Hematopoietic multipotent progenitor cell (in vitro differentiated cells): Measurements from ENCODE around the gene DAGLB. TPM values are rescaled to one million over a fixed set of nuclear protein-coding genes. Genes with fewer than 3 reads are reported as not detected.
A peak's percentile ranks its signal among the peaks of the same experiment; 100 is the strongest.

Experiments used
- DNase-seq, 3 donors: peaks; one replicate each; pipeline ENCODE4 v3.0.0-alpha.2; 2011 to 2015; ENCODE audit warnings: low read depth in 2 of 3, low spot score in 2 of 3
- total RNA-seq: library from RNA; depleted of rRNA; stranded (reverse); fragments of >200 nt; gene quantifications from one replicate; pipeline ENCODE4 v1.2.3, GENCODE V29; 2012

Gene DAGLB
- total RNA-seq, 1 donor, result 55.2 TPM

DNA sequence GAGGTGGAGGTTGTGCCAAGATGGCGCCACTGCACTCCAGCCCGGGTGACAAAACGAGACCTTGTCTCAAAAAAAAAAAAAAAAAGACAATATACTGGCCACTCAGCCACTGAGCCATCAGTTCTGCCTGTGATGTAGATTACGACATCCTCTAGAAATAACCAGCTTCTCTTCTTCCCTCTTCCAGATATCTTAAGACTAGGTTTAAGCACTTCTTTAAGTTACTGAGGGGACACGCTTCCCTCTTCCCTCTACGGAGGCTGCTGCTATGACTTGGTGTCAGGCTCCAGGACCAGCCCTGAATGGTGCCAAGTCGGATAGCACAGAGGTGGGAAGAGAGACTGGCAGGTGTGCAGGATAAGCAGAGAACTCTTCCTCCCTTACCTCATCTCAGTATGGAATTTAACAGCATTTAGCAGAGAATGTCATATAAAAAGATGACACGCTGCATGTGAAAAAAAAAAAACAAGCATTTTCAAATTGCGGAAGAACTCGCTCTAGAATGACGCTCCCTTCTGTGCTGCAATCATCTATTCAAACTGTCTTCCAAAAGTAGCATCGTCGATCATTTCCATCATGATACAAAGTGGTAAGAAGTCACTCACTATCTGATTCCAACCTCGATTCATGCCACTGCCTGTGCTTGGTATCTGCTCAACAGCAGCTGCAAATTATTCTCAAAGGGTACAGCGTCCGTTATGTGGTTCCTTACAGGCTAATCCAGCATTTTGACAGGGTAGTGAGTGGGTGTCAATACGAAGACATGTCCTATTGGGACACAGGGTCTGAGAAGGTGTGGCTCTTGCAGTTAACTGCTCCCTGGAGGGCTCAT is 13.8 kb downstream of the DAGLB start:
- DNase-seq, result no peak

DNA sequence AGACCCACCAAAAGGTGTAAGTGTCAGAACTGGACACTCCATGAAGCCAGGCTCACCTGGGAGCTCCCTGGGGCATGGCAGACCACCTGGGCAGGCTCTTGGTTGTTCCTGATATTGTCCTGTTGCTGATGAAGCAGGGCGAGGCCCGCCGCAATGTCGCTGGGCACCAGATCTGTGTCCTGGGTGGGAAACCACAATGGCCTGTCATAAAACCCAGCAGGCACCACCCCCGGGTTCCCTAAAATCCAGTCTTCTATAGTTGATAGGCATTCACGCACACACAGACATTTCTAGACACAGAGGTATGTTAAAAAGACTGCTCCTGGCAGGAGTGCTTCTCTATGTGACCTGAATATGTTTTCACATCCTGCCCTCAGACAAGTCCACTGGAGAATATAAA is 15.0 kb downstream of the DAGLB start:
- DNase-seq, result no peak

DNA sequence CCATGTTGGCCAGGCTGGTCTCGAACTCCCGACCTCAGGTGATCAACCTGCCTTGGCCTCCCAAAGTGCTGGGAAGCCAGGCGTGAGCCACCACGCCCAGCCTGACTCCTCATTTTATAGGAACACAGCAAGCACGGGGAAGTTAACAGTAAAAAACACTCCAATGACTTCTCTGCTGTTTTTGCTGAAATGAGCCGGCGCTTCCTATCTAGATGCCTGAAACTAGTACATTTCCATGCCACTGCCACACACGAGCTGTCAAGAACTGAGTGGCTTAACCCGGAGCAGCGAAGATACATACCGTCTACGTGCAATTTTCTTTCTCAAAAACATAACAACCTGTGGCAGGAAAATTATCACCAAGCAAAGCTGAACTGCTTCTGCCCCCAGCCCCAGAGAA is 16.8 kb downstream of the DAGLB start:
- DNase-seq, result no peak

DNA sequence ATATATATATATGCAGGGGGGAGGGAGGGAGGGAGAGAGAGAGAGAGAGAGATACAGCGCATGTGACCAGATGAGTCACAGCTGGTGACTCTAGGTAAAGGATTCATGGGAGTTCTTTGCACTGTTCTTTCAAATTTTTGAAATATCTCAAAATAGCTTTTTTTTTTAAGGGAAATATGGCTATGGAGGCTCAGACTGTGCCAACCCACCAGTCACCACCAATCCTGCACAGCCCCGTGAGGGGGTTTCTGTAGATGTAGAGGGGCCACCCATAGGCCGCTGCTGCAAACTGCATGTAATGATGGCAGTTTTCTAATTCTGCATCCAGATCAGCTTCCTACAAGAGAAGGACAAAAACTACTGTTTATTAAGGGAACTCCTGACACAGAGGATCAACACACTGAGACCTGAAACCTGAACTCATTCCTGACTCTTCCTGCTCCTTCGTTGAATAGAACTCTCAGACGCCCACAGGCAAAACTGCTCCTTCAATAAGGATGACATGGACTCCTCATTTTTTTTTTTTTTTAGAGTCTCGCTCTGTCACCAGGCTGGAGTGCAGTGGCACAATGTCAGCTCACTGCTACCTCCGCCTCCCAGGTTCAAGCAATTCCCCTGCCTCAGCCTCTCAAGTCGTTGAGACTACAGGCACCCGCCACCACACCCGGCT is 17.3 kb downstream of the DAGLB start:
- DNase-seq, result peak in 2 of 3 donors; percentile 42 to 55

DNA sequence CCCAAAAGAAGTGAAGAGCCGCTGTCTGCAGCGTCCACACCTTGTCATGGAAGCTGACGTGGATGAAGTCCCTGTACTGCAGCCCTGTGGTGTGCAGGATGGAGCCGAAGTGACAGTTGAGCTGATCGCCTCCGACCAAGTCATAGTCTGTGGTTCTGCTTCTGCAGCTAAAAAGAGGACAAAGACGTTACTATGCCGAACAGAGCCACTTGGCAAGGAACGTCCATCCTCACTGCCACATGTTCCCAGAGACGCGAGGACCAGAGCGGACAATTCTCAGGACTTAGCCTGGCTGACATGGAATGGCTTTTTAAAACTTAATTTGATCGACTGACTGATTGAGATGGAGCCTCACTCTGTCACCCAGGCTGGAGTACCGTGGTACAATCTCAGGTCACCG is 21.8 kb downstream of the DAGLB start:
- DNase-seq, result no peak

DNA sequence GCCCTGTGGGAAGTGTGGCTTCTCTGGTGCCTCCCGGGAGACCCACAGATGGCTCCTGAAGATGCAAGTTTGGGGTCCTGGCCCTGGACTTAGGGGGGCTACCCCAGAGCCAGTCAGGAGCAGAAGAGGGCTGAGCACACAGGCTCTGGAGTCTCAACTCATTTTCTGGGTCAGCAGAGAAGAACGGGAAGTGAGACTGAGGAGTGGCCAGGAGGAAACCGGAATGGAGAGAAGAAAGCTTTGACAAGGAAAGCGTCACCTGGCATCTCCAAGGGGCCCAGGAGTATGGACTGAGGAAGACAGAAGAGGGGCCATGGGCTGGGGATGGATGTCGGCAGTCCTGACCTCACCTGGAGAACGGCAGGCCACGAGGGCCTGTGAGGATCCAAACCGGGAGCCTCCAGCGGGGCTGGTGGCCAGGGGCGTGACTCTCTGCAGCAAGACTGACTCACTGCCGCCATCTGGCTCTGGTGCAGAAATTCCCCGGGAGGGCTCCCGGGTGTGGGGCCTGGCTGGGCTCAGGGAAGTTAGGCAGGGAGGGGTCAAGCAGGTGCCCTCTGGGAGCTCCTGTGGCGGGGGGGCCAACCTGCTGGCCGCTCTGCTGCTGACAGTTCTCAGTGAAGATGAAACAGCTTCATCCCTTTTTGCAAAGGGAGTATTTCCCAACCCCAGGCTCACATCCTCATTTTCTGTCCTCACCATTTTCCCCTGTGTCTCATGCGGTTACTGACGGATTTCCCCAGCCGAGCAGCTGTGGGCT is 23.6 kb downstream of the DAGLB start:
- DNase-seq, result no peak

DNA sequence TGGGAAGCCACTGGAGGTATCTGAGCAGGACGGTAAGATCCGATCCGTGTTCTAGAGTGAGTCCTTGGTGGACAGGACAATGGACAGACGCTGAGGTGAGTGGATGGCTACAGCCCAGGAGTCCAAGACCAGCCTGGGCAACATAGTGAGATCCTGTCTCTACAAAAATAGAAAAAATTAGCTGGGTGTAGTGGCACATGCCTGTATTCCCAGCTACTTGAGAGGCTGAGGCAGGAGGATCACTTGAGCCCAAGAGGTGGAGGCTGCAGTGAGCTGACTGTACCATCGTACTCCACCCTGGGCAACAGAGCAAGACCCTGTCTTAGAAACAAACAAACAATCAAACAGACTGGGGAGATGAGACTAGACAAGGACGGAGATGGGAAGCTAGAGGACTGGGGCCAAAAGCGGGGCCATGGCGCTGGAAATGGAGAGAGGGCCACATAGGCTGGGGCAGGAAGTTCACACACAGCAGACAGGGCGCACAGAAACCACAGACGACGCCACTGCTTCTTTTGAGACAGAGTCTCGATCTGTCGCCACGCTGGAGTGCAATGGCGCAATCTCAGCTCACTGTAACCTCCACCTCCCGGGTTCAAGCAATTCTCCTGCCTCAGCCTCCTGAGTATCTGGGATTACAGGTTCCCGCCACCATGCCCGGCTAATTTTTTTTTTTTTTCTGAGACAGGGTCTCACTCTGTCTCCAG is 24.7 kb downstream of the DAGLB start:
- DNase-seq, result no peak

DNA sequence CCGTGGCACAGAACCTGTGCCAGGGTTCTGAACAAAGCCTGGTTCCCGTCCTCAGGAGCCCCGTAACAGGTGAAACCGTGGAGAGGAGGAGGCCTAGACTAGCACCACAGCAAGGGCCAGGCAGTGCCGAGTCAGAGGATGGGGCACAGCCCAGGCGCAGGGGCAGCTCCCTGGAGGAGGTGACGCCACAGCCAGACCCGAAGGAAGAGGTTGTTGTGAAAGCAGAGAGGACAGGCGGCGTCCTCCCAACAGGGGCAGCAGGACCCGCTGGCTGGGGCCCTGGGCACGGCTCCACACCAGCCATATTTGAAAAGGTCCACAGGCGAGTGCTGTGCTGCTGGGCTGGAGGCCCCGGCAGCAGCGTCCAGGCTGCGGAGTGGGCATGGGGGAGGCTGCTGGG is 25.7 kb downstream of the DAGLB start:
- DNase-seq, result no peak

DNA sequence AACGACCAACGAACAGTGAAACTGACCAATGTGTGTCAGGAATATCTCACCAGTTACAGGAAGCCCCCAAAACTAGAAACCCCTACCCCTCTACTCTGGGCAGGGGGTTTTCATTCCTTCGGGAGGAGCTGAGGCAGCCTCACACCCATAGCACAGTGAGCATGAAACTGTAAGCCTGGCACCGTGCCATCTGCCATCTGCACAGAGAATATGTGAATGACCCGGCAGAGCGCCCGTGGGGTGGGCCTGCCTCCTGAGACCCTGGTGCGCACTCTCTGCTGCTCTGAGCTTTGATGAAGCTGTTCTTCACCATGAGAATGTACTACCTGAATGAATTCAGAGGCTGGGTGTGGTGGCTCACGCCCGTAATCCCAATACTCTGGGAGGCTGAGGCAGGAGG is 27.1 kb downstream of the DAGLB start:
- no peak for DNase-seq

DNA sequence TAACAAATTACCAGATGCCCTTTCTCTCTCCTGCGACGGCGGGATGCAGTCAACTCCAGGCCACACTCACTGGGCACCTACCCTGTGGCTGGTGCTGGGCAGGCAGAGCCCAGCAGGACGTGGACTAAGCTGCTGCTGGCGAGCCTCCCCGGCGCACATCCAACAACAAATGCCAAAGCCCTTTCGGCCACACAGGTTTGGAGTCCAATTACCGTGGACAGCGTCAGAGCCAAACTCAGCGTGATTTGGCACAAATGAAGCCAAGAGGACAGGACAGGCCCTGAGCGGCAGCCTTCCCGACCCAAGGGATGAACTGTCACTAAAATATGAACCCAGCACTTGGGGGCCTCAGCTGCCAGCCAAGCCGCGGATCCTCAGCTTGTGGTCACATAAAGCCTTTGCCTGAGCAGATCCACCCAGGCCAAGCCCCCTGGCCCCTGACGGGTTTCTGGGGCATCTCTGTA is 28.4 kb downstream of the DAGLB start:
- DNase-seq, result no peak

DNA sequence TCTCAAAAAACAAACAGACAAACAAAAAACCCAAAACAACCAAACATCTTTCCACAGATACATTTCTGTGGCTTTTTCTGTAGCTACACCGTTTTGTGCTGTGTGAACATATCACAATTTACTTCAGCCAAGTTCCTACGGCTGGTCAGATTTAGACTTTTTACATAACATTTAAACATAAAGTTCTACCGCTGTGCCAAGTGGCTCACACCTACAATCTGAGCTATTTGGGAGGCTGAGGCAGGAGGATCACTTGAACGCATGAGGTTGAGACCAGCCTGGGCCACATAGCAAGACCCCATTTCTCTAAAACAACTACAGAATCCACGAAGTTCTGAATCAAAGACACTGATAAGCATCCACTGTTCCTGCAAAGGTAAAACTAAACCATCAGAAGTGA is 30.3 kb downstream of the DAGLB start:
- no peak for DNase-seq

DNA sequence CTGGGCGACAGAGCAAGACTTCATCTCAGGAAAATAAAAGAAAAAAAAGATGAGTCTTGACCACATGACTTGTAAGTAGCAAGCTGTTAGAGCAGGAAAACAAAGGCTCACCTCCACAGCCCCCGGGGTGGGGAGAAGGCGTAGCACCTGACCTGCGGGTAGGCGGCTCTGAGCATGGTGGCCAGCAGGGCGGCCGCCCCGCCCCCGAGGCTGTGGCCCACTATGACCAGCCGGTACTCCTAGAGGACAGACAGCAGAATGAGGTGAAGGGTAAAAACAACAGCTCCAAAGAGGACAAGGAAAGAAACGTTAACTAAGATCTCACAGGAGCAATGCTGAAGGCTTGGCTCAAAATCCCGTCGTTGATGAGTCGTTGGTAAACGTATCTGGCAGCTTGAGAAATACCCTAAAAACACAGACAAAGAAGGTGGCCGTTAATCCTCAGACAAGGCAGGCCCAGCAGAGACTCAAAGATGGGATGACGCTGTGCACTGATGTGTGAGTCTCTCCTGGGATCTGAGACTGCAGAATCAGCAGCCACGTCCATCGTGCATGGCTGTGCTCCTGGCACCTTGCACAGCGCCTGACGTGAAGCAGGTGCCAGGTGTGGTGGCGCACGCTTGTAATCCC is 31.1 kb downstream of the DAGLB start:
- DNase-seq, result no peak

DNA sequence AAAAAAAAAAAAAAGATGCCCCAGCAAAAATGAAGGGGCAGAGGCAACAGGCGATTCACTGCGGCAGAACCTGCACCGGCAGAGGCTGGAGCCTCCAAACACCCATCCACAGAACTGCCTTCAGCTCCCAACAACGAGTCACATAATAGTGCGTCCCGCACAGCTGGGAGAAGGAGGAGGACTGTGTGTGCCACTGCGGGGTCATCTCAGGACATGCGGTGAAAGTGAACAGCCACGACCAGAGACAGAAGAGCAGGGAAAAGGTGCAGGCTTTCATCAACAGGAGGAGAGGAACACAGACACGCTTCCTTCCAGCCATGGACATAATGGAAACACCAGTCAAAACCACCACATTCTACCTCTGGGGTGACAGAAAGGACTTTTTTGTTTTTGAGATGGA is 34.1 kb downstream of the DAGLB start:
- no peak for DNase-seq

DNA sequence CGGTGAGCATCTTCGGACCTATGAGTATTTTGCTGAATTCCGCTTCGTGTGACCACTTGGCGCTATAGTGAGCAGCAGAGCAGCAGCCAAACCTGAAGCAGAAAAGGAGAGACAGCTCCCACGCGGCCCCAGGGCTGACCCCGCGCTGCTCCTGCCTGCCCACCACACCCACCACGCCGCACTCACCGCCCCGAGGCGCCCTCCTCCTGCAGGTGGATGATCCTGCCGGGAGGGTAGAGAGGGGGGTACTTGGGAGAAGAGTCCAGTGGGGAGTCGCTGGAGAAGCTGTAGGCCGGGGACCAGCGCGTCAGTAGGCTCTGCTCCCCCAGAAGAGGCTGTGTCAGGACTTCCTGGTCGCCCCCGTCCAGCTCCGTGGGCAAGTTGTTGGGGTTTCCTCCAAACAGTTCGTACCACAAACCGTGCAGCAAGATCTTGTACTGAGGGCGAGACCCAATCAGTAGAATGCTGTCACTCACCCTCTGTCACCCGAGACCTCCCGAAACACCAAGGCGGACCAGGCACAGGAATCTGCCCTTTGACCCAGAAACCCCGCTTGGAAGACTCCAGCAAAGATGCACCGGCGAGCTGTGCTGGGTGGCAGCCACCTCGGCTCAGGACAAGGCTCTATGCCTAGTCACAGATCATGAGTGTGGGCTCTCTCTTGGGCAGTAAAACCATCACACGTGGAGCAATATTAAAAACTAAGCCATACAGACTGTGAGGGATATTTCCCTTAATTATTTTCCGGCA is 37.6 kb downstream of the DAGLB start:
- no peak for DNase-seq

DNA sequence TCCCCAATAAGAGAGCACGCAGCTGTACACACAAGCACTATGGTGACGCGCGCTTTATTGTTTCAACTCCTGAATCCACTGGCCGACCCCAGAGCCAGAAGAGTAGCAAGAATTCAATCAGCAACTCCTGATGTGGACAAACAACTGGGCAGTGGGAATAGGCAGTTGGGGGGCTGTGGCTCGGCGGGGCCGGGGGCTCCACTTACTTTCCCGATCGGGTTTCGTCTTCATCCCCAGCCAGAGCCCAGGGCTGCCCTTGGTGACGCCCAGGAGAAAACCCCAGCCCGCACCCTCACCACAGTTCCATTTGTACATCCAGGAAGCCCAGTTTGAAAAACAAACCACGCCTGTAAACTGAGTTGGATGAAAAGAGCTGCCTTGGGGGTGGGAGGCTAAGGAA is 38.7 kb downstream of the DAGLB start:
- no peak for DNase-seq

DNA sequence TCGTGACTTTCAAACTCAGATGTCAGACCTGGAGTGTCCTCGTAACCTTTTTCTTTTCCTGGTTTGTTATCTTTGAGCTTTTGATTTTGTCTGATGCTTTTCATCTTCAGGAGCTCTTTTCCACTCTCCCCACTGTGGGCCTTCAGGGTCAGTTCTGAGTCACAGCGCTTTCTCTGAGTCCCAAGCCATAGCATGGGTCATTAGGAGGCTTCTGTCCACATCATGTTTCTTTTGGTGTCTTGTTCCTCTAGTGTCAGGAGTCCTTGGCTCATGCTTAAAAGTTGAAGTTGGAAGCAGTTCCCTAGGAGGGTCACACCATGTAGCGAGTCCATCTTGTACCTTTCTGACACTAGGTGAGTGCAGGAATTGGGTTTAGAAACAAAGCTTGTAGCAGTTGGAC is 40.3 kb downstream of the DAGLB start:
- DNase-seq, result no peak

DNA sequence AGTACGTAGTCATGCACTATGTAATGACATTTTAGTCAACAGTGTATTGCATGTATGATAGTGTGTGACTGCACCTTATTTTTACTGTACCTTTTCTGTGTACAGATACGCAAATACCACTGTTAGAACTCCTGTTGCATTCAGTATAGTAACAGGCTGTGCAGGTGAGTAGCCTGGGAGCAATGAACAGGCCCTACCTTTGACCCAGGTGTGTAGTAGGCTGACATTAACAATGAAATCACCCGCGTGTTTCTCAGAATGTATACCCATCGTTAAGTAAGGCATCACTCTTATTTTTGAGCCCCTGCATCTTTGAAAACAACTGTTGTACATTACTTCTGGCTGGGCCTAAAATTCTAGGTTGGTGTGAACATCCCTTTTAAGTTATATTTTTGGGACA is 41.6 kb downstream of the DAGLB start:
- DNase-seq, result no peak

DNA sequence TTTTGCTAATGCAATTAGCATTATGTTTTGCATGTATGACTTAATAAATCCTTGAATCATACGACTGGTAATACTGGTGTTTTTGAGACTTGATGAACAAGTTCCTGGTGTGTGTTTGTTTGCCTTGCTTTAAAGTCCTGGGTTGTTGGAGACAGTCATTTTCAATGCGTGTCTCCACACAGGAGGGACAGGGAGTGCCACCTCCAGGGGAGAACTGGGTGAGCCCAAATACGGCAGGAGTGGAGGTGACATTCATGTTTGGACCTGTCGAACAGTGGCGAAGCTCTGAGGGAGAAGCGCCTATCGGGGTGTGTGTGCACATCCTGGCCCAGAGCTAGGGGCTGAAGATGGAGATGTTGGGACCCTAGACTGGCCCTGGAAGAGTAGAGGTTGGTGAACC is 43.8 kb downstream of the DAGLB start:
- DNase-seq, result no peak

DNA sequence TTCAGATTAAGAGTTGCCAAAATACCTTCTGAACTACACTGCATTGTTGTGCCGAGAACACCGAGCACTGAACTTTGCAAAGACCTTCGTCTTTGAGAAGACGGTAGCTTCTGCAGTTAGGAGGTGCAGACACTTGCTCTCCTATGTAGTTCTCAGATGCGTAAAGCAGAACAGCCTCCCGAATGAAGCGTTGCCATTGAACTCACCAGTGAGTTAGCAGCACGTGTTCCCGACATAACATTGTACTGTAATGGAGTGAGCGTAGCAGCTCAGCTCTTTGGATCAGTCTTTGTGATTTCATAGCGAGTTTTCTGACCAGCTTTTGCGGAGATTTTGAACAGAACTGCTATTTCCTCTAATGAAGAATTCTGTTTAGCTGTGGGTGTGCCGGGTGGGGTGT is 45.0 kb downstream of the DAGLB start:
- no peak for DNase-seq

DNA sequence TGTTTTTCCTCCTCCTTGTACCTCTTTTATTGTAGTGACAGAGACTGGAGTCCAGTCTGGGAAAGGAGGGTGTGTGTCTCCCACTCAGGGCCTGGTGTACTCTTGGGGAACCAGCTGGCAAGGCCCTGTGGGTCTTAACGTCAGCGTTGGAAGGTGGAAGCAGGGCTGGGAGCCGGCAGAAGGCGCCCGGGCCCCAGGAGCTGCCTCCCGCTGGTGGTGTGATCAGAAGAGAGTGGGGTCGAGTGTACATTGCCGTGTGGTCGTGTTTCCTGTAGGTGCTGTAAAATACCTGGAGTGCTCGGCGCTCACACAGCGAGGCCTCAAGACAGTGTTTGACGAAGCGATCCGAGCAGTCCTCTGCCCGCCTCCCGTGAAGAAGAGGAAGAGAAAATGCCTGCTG is 45.7 kb downstream of the DAGLB start:
- DNase-seq, result no peak
